GM21515 (cell line): ENCODE data around the gene CADPS.

ENCODE experiments used
- ATAC-seq: cut with Tn5 transposase; IDR thresholded peaks from one replicate; pipeline ENCODE4 v1.9.1; 2021; ENCODE audit not compliant: unreplicated experiment

Gene CADPS

GRCh38 chr3:62873761-62874710 lies 1.2 kb downstream of the CADPS start:
- peak; percentile 68 for ATAC-seq

GRCh38 chr3:62873451-62873760 lies 1.8 kb downstream of the CADPS start:
- no peak for ATAC-seq

GRCh38 chr3:62872318-62872717 lies 2.9 kb downstream of the CADPS start:
- no peak for ATAC-seq

- ATAC-seq, result no peak
Observed at GRCh38 chr3:62870321-62870720, 4.9 kb downstream of the CADPS start.

- ATAC-seq, result no peak
Observed at GRCh38 chr3:62863648-62864047, 11.6 kb downstream of the CADPS start.

- ATAC-seq, result no peak
Observed at GRCh38 chr3:62859203-62859791, 15.9 kb downstream of the CADPS start.

- ATAC-seq, result no peak
Observed at GRCh38 chr3:62845996-62846395, 29.2 kb downstream of the CADPS start.

- ATAC-seq, result no peak
Observed at GRCh38 chr3:62843508-62843907, 31.7 kb downstream of the CADPS start.

- ATAC-seq, result no peak
Observed at GRCh38 chr3:62839748-62840147, 35.5 kb downstream of the CADPS start.

GRCh38 chr3:62837145-62837787 lies 38.0 kb downstream of the CADPS start:
- no peak for ATAC-seq

- peak; percentile 82 for ATAC-seq
Observed at GRCh38 chr3:62835554-62836236, 39.5 kb downstream of the CADPS start.

- no peak for ATAC-seq
Observed at GRCh38 chr3:62833538-62833937, 41.7 kb downstream of the CADPS start.

- ATAC-seq, result no peak
Observed at GRCh38 chr3:62832553-62832952, 42.7 kb downstream of the CADPS start.

- ATAC-seq, result no peak
Observed at GRCh38 chr3:62830727-62831322, 44.4 kb downstream of the CADPS start.

- ATAC-seq, result no peak
Observed at GRCh38 chr3:62827550-62827949, 47.7 kb downstream of the CADPS start.

GRCh38 chr3:62824965-62825592 lies 50.1 kb downstream of the CADPS start:
- ATAC-seq, result no peak

- ATAC-seq, result no peak
Observed at GRCh38 chr3:62823461-62824050, 51.7 kb downstream of the CADPS start.

- no peak for ATAC-seq
Observed at GRCh38 chr3:62822905-62823304, 52.3 kb downstream of the CADPS start.

- ATAC-seq, result peak; percentile 97
Observed at GRCh38 chr3:62818347-62818746, 56.9 kb downstream of the CADPS start.

- no peak for ATAC-seq
Observed at GRCh38 chr3:62817678-62818077, 57.5 kb downstream of the CADPS start.
